SK-N-SH (cell line): ENCODE data around the gene KLF15. TPM values are rescaled to one million over a fixed set of nuclear protein-coding genes. Genes with fewer than 3 reads are reported as not detected.

Source experiments
- CTCF ChIA-PET: fragments of 300-600, 350-600 bp; formaldehyde crosslinking; extraction: SDS; loops from one replicate; lab custom pipeline; 2021; lab: Yijun Ruan, JAX
- POLR2A ChIA-PET: fragments of 350-600 bp; sonication (Branson Sonifier 250); formaldehyde crosslinking; extraction: SDS; loops from one replicate; lab custom pipeline; 2020; ENCODE audit warnings: antibody characterized with exemption, inconsistent platforms; lab: Yijun Ruan, JAX
- DNase-seq: peaks from one replicate; pipeline ENCODE4 v3.0.0; 2012
- H2AFZ ChIP-seq: fragments of 200-600 bp; sonication (generic); 2 replicates; pipeline ENCODE4 v1.8.1; 2016; ENCODE audit warnings: antibody characterized with exemption, mild to moderate bottlenecking, low read depth
- H3F3A ChIP-seq: fragments of 200-600 bp; sonication (generic); replicated peaks from 2 replicates; pipeline ENCODE3; 2016; ENCODE audit warnings: antibody characterized with exemption, mild to moderate bottlenecking; ENCODE audit not compliant: insufficient read depth
- H3K27ac ChIP-seq, 2 experiments: fragments of 200-500 bp in 1 of 2; fragments of 200-600 bp in 1 of 2; sonication (Bioruptor generic) in 1 of 2; sonication (generic), shearing (Covaris generic) in 1 of 2; 2 replicates each; pipeline versions ENCODE4 v1.5.1 to v1.6.1; 2014 to 2016; ENCODE audit warnings: low read depth in 2 of 2, inconsistent platforms in 1 of 2, low read length in 1 of 2, mild to moderate bottlenecking in 1 of 2, mixed read lengths in 1 of 2
- H3K27me3 ChIP-seq: fragments of 200-600 bp; sonication (generic), shearing (Covaris generic); 2 replicates; pipeline ENCODE4 v1.6.1; 2016; ENCODE audit warnings: mixed run types; ENCODE audit not compliant: insufficient read depth
- H3K36me3 ChIP-seq, 2 experiments: fragments of 200-500 bp in 1 of 2; fragments of 200-600 bp in 1 of 2; sonication (Bioruptor generic) in 1 of 2; sonication (generic) in 1 of 2; replicated peaks in 1 of 2; 2 replicates each; pipeline versions ENCODE3 to v1.5.1; 2014 to 2016; ENCODE audit warnings: low read length in 1 of 2, mild to moderate bottlenecking in 1 of 2; ENCODE audit not compliant: insufficient read depth in 2 of 2, control insufficient read depth in 1 of 2
- H3K4me1 ChIP-seq, 2 experiments: fragments of 200-500 bp in 1 of 2; fragments of 200-600 bp in 1 of 2; sonication (Bioruptor generic) in 1 of 2; sonication (generic), shearing (Covaris generic) in 1 of 2; 2 replicates each; pipeline versions ENCODE4 v1.5.1 to v1.6.1; 2014 to 2016; ENCODE audit warnings: low read depth in 1 of 2, low read length in 1 of 2, mixed run types in 1 of 2; ENCODE audit not compliant: insufficient read depth in 2 of 2, control insufficient read depth in 1 of 2
- H3K4me2 ChIP-seq: fragments of 200-600 bp; sonication (generic), shearing (Covaris generic); 2 replicates; pipeline ENCODE4 v1.6.1; 2017; ENCODE audit warnings: mixed run types
- H3K4me3 ChIP-seq, 2 experiments: fragments of 200-500 bp in 1 of 2; fragments of 200-600 bp in 1 of 2; sonication (Bioruptor generic) in 1 of 2; sonication (generic), shearing (Covaris generic) in 1 of 2; 2 replicates each; pipeline versions ENCODE4 v1.5.1 to v1.8.1; 2014 to 2016; ENCODE audit warnings: low read depth in 2 of 2, inconsistent platforms in 1 of 2, low read length in 1 of 2, mild to moderate bottlenecking in 1 of 2, mixed read lengths in 1 of 2, moderate library complexity in 1 of 2
- H3K79me2 ChIP-seq: fragments of 200-600 bp; sonication (generic); 2 replicates; pipeline ENCODE4 v1.8.1; 2017; ENCODE audit warnings: mild to moderate bottlenecking; ENCODE audit not compliant: insufficient read depth
- H3K9ac ChIP-seq: fragments of 200-600 bp; sonication (generic); 2 replicates; pipeline ENCODE4 v1.6.1; 2017; ENCODE audit warnings: mixed run types
- H3K9me2 ChIP-seq: fragments of 200-600 bp; sonication (generic); 2 replicates; pipeline ENCODE4 v1.6.1; 2017; ENCODE audit warnings: mixed run types
- H3K9me3 ChIP-seq: fragments of 200-600 bp; sonication (generic); 2 replicates; pipeline ENCODE4 v1.6.1; 2017; ENCODE audit warnings: mixed run types, mild to moderate bottlenecking, moderate library complexity
- H4K20me1 ChIP-seq: fragments of 200-600 bp; sonication (generic); 2 replicates; pipeline ENCODE4 v1.6.1; 2017; ENCODE audit warnings: mild to moderate bottlenecking, mixed run types; ENCODE audit not compliant: insufficient read depth
- ELF1 ChIP-seq: IDR thresholded peaks from 2 replicates; pipeline ENCODE4 v1.4.0; 2012
- EP300 ChIP-seq, 2 experiments: IDR thresholded peaks; 2 replicates each; pipeline versions ENCODE4 v1.4.0 to v1.6.1; 2012; ENCODE audit warnings: borderline replicate concordance in 1 of 2, low read depth in 1 of 2, low read length in 1 of 2
- EZH2phosphoT487 ChIP-seq: fragments of 200-600 bp; sonication (generic); IDR thresholded peaks from 2 replicates; pipeline ENCODE4 v1.6.1; 2017; ENCODE audit warnings: low read depth, mixed run types, mild to moderate bottlenecking, antibody characterized with exemption, moderate library complexity, borderline replicate concordance
- FOSL2 ChIP-seq: IDR thresholded peaks from 2 replicates; pipeline ENCODE4 v1.4.0; 2012; ENCODE audit warnings: low read depth, mild to moderate bottlenecking, moderate library complexity, borderline replicate concordance
- FOXJ3 ChIP-seq: sonication (generic); formaldehyde crosslinking; IDR thresholded peaks from 2 replicates; pipeline ENCODE4 v1.5.1; 2020; ENCODE audit warnings: mild to moderate bottlenecking, missing genetic modification reagents
- FOXM1 ChIP-seq: IDR thresholded peaks from 2 replicates; pipeline ENCODE4 v1.4.0; 2012; ENCODE audit warnings: low read depth, mild to moderate bottlenecking
- GATA2 ChIP-seq: sonication (generic); formaldehyde crosslinking; IDR thresholded peaks from 2 replicates; pipeline ENCODE4 v1.5.0; 2020; ENCODE audit warnings: mild to moderate bottlenecking, missing genetic modification reagents
- JUND ChIP-seq: IDR thresholded peaks from 2 replicates; pipeline ENCODE4 v1.4.0; 2012
- MXI1 ChIP-seq: IDR thresholded peaks from 2 replicates; pipeline ENCODE4 v1.6.1; 2012; ENCODE audit warnings: mild to moderate bottlenecking, low read depth, low read length, improper control_type of control experiment
- NFIC ChIP-seq: IDR thresholded peaks from 2 replicates; pipeline ENCODE4 v1.4.0; 2012; ENCODE audit warnings: borderline replicate concordance
- RCOR1 ChIP-seq: fragments of 150-350 bp; IDR thresholded peaks from 2 replicates; pipeline ENCODE4 v1.6.1; 2017; ENCODE audit warnings: antibody characterized with exemption, low read length
- RFX5 ChIP-seq: IDR thresholded peaks from 2 replicates; pipeline ENCODE4 v1.6.1; 2012; ENCODE audit warnings: mild to moderate bottlenecking, improper control_type of control experiment, low read length
- SIN3A ChIP-seq: IDR thresholded peaks from 2 replicates; pipeline ENCODE4 v1.6.1; 2012; ENCODE audit warnings: low read depth, mild to moderate bottlenecking, low read length, moderate library complexity, borderline replicate concordance
- TAF1 ChIP-seq: IDR thresholded peaks from 2 replicates; pipeline ENCODE4 v1.6.1; 2012; ENCODE audit warnings: low read depth, mild to moderate bottlenecking, low read length, moderate library complexity, borderline replicate concordance
- TEAD4 ChIP-seq: IDR thresholded peaks from 2 replicates; pipeline ENCODE4 v1.4.0; 2012; ENCODE audit warnings: mild to moderate bottlenecking, borderline replicate concordance; ENCODE audit not compliant: insufficient read depth
- YY1 ChIP-seq: IDR thresholded peaks from 2 replicates; pipeline ENCODE4 v1.4.0; 2012; ENCODE audit warnings: low read depth, mild to moderate bottlenecking
- WGBS: methylation state at CpG from one replicate; pipeline ENCODE4 v1.1.6; 2017; ENCODE audit warnings: low lambda C conversion rate; 5-methylcytosine and 5-hydroxymethylcytosine counted together
- polyA plus RNA-seq, 3 experiments: library from polyadenylated mRNA; depleted of rRNA; stranded (reverse); fragments of >200 nt; gene quantifications; 2 replicates each; pipeline ENCODE4 v1.2.3, GENCODE V29; 2012
- TF ChIP-seq, protein P1 (sequence below): IDR thresholded peaks from 2 replicates; pipeline ENCODE4; 2012
- TF ChIP-seq, protein P2 (sequence below): fragments of 150-350 bp; IDR thresholded peaks from 2 replicates; pipeline ENCODE4 v1.6.1; 2017; ENCODE audit warnings: antibody characterized with exemption, low read length, low read depth, borderline replicate concordance
- TF ChIP-seq, protein P3 (sequence below): fragments of 200-600 bp; sonication (generic); IDR thresholded peaks from 2 replicates; pipeline ENCODE4 v1.6.1; 2017; ENCODE audit warnings: antibody characterized with exemption, mild to moderate bottlenecking, moderate library complexity

The KLF15 gene
- polyA plus RNA-seq, 1 of the 3 experiments (the other 2 are of a cell fraction) = 0.28 TPM

DNA sequence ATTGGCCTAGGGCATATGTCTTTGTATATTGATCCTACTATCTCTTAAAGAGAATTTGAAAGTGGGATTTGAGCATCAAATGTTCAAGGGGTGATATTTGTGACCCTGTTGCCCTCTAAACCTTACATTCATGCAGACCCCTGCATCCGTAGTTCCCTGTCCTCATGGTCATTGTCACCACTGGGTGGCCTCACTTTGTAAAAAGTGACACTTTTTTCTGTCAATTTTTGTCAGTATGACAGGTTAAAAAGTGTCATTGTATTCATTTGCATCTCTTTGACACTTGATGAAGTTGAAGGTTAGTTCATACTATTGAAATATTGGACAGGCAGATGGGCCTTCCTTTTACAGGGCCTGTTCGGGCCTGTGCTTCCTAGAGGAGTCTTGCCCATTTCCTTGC is 12.3 kb upstream of the KLF15 start:
- no peak overlapping the region for H3K4me3 ChIP-seq
- TF ChIP-seq, protein P1, sequence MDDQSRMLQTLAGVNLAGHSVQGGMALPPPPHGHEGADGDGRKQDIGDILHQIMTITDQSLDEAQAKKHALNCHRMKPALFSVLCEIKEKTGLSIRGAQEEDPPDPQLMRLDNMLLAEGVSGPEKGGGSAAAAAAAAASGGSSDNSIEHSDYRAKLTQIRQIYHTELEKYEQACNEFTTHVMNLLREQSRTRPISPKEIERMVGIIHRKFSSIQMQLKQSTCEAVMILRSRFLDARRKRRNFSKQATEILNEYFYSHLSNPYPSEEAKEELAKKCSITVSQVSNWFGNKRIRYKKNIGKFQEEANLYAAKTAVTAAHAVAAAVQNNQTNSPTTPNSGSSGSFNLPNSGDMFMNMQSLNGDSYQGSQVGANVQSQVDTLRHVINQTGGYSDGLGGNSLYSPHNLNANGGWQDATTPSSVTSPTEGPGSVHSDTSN = no peak
- TF ChIP-seq YY1 (no peak), TEAD4 (no peak), TAF1 (no peak), JUND (no peak), ELF1 (no peak)
- TF ChIP-seq, all 33 proteins: peak for 0
- no peak for DNase-seq
- Histone ChIP-seq H3K4me2 (no peak overlapping the region), H3K27me3 (no peaks in the 10 kb centered on the region), H3K27ac (no peak overlapping the region), H3K9me2 (no peaks in the 10 kb centered on the region), H3K79me2 (no peaks in the 10 kb centered on the region), H2AFZ (no peak overlapping the region), H3F3A (no peaks in the 10 kb centered on the region), H3K9ac (no peak overlapping the region), H3K4me1 (peaks cover 0 to 8% of the 10 kb centered on the region in 2 experiments; a peak in 1 of 4 replicates), H4K20me1 (no peaks in the 10 kb centered on the region), H3K36me3 (no peaks in the 10 kb centered on the region), H3K9me3 (no peaks in the 10 kb centered on the region)
- WGBS = 38% methylated on average over 2 of the region's 2 CpGs
- CTCF ChIA-PET = no interaction called here
- POLR2A ChIA-PET = no interaction called here

DNA sequence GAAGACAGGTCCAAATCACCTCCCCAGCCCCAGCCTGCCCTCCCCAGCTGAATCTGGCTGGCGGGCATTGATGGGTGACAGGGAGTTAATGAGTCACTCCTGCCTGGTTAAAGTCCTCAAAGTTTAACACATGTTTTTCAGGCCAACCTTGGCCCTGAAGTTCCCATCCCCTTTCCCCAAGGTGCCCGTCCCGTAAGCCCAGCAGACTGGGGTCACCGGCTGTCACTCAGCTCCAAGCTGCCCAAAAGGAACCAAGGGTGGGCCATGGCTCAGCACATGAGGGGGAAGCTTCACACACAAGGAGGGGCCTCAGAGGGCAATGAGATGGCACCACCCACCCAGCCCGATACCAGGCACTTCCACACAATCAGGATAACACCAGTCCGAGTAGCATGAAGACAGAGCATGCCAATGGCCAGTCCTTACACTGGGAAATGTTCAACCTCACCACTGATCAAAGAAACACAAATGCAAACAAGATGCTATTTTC is 10.2 kb upstream of the KLF15 start:
- CTCF ChIA-PET = no interaction called here
- no peaks in the 10 kb centered on the region for H3F3A ChIP-seq
- no peaks in the 10 kb centered on the region for H3K36me3 ChIP-seq
- H3K9me2 ChIP-seq = no peaks in the 10 kb centered on the region
- no peaks in the 10 kb centered on the region for H3K9me3 ChIP-seq
- no peak overlapping the region for H3K4me3 ChIP-seq
- H3K79me2 ChIP-seq = no peaks in the 10 kb centered on the region
- no peak overlapping the region for H3K4me2 ChIP-seq
- no peaks in the 10 kb centered on the region for H3K27me3 ChIP-seq
- H4K20me1 ChIP-seq = no peaks in the 10 kb centered on the region
- no peak for DNase-seq
- no peak overlapping the region for H2AFZ ChIP-seq
- TF ChIP-seq MXI1 (no peak), RCOR1 (no peak), TEAD4 (no peak), EP300 (IDR thresholded peaks at IDR 0.05; ENCODE audit: borderline replicate concordance in 1 of 2, low read depth in 1 of 2, low read length in 1 of 2) (no peak), TAF1 (no peak), RFX5 (no peak), GATA2 (CRISPR knock-in tag) (no peak), ELF1 (no peak), FOSL2 (no peak), SIN3A (no peak), FOXJ3 (no peak), NFIC (no peak), JUND (no peak), EZH2phosphoT487 (no peak), FOXM1 (no peak)
- TF ChIP-seq, protein P2, sequence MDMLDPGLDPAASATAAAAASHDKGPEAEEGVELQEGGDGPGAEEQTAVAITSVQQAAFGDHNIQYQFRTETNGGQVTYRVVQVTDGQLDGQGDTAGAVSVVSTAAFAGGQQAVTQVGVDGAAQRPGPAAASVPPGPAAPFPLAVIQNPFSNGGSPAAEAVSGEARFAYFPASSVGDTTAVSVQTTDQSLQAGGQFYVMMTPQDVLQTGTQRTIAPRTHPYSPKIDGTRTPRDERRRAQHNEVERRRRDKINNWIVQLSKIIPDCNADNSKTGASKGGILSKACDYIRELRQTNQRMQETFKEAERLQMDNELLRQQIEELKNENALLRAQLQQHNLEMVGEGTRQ = no peak
- TF ChIP-seq, protein P3, sequence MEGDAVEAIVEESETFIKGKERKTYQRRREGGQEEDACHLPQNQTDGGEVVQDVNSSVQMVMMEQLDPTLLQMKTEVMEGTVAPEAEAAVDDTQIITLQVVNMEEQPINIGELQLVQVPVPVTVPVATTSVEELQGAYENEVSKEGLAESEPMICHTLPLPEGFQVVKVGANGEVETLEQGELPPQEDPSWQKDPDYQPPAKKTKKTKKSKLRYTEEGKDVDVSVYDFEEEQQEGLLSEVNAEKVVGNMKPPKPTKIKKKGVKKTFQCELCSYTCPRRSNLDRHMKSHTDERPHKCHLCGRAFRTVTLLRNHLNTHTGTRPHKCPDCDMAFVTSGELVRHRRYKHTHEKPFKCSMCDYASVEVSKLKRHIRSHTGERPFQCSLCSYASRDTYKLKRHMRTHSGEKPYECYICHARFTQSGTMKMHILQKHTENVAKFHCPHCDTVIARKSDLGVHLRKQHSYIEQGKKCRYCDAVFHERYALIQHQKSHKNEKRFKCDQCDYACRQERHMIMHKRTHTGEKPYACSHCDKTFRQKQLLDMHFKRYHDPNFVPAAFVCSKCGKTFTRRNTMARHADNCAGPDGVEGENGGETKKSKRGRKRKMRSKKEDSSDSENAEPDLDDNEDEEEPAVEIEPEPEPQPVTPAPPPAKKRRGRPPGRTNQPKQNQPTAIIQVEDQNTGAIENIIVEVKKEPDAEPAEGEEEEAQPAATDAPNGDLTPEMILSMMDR = no peak
- TF ChIP-seq, all 33 proteins: peak for 0
- Histone ChIP-seq H3K27ac (no peak overlapping the region), H3K9ac (no peak overlapping the region), H3K4me1 (no peaks in the 10 kb centered on the region; a peak in 1 of 4 replicates)
- 79% methylated on average over 3 of the region's 6 CpGs for WGBS
- POLR2A ChIA-PET = no interaction called here
